HCT116 (cell line): Measurements from ENCODE around the gene NRXN2. TPM values are rescaled to one million over a fixed set of nuclear protein-coding genes. Genes with fewer than 3 reads are reported as not detected.

ENCODE experiments used
- ATAC-seq: fragments of 200-7000 bp; cut with Tn5 transposase; 2 replicates; pipeline ENCODE4 v1.9.1; 2020; ENCODE audit warnings: mild to moderate bottlenecking, moderate library complexity
- BruUV-seq: library from RNA; stranded (reverse); fragments of 400-500 nt; replicated peaks from 2 replicates; lab custom pipeline; 2021; lab: Mats Ljungman, UMichigan
- CTCF ChIA-PET: fragments of 300-600 bp; sonication (Branson Sonifier 250); formaldehyde crosslinking; loops from one replicate; lab custom pipeline; 2021; ENCODE audit warnings: antibody characterized with exemption; lab: Charles Lee
- POLR2A ChIA-PET: fragments of 300-600, 350-600 bp; sonication (Branson Sonifier 250); formaldehyde crosslinking; loops from one replicate; lab custom pipeline; 2021; ENCODE audit warnings: antibody characterized with exemption; lab: Charles Lee
- RAD21 ChIA-PET, 2 experiments: fragments of 300-600 bp; sonication (Branson Sonifier 250); formaldehyde crosslinking; loops; one replicate each; lab custom pipeline; 2023; ENCODE audit warnings: low total read pairs in 2 of 2; ENCODE audit not compliant: uncharacterized antibody in 2 of 2, unreplicated experiment in 2 of 2, low non-redundant PET in 1 of 2; lab: Charles Lee
- DNase-seq: peaks from one replicate; pipeline ENCODE4 v3.0.0-alpha.2; 2010; ENCODE audit warnings: low read depth, low spot score
- H2AFZ ChIP-seq: fragments of 200-600 bp; shearing (Covaris generic), sonication (generic); 2 replicates; pipeline ENCODE4 v1.6.1; 2017; ENCODE audit warnings: low read depth, mixed run types, mixed read lengths, antibody characterized with exemption, low read length; ENCODE audit not compliant: poor library complexity, severe bottlenecking
- H3K27ac ChIP-seq: 2 replicates; pipeline ENCODE4 v1.5.1; 2012; ENCODE audit warnings: low read depth, low read length
- H3K27me3 ChIP-seq: fragments of 200-600 bp; sonication (generic); 2 replicates; pipeline ENCODE4 v1.6.1; 2016; ENCODE audit warnings: mixed run types, low read length, mixed read lengths; ENCODE audit not compliant: insufficient read depth
- H3K36me3 ChIP-seq, 2 experiments: fragments of 200-500 bp in 1 of 2; fragments of 200-600 bp in 1 of 2; sonication (Bioruptor generic) in 1 of 2; sonication (generic) in 1 of 2; 2 replicates each; pipeline versions ENCODE4 v1.5.1 to v1.6.1; 2014 to 2016; ENCODE audit warnings: low read length in 2 of 2, inconsistent platforms in 1 of 2, mixed read lengths in 1 of 2, mixed run types in 1 of 2; ENCODE audit not compliant: insufficient read depth in 2 of 2, control insufficient read depth in 1 of 2
- H3K4me1 ChIP-seq, 2 experiments: fragments of 200-600 bp in 1 of 2; sonication (generic) in 1 of 2; 2 replicates each; pipeline versions ENCODE4 v1.5.1 to v1.6.1; 2012 to 2017; ENCODE audit warnings: low read length in 2 of 2, inconsistent platforms in 1 of 2, mild to moderate bottlenecking in 1 of 2, mixed read lengths in 1 of 2, mixed run types in 1 of 2, moderate library complexity in 1 of 2; ENCODE audit not compliant: insufficient read depth in 2 of 2, control insufficient read depth in 1 of 2
- H3K4me2 ChIP-seq: fragments of 200-600 bp; sonication (generic); 2 replicates; pipeline ENCODE4 v1.6.1; 2017; ENCODE audit warnings: mixed run types, low read length, mixed read lengths
- H3K4me3 ChIP-seq, 2 experiments: fragments of 200-600 bp in 1 of 2; sonication (generic) in 1 of 2; replicated peaks in 1 of 2; 2 replicates each; pipeline ENCODE4 v1.5.1; 2011 to 2016; ENCODE audit warnings: low read length in 2 of 2, control low read depth in 1 of 2, low read depth in 1 of 2, mild to moderate bottlenecking in 1 of 2, mixed read lengths in 1 of 2, mixed run types in 1 of 2
- H3K79me2 ChIP-seq: fragments of 200-600 bp; sonication (generic); 2 replicates; pipeline ENCODE4 v1.6.1; 2017; ENCODE audit warnings: mild to moderate bottlenecking, mixed run types, low read length, moderate library complexity, mixed read lengths; ENCODE audit not compliant: insufficient read depth
- H3K9ac ChIP-seq: fragments of 200-600 bp; sonication (generic); 2 replicates; pipeline ENCODE4 v1.6.1; 2016; ENCODE audit warnings: low read length, mixed read lengths
- H3K9me2 ChIP-seq: fragments of 200-600 bp; sonication (generic), shearing (Covaris generic); 2 replicates; pipeline ENCODE4 v1.6.1; 2017; ENCODE audit warnings: mixed run types, mild to moderate bottlenecking, moderate library complexity; ENCODE audit not compliant: insufficient read depth
- H3K9me3 ChIP-seq, 2 experiments: fragments of 200-500 bp in 1 of 2; fragments of 200-600 bp in 1 of 2; sonication (Bioruptor generic) in 1 of 2; sonication (generic) in 1 of 2; 2 replicates each; pipeline ENCODE4 v1.6.1; 2014 to 2017; ENCODE audit warnings: low read length in 2 of 2, mixed read lengths in 2 of 2, inconsistent platforms in 1 of 2, low read depth in 1 of 2, mild to moderate bottlenecking in 1 of 2, mixed run types in 1 of 2, moderate library complexity in 1 of 2; ENCODE audit not compliant: control insufficient read depth in 1 of 2, insufficient read depth in 1 of 2
- H4K20me1 ChIP-seq: fragments of 200-600 bp; sonication (generic), shearing (Covaris generic); 2 replicates; pipeline ENCODE4 v1.6.1; 2017; ENCODE audit warnings: mixed run types, mild to moderate bottlenecking, moderate library complexity; ENCODE audit not compliant: insufficient read depth
- CBX3 ChIP-seq: IDR thresholded peaks from 2 replicates; pipeline ENCODE4 v1.6.1; 2012; ENCODE audit warnings: low read depth
- CEBPB ChIP-seq: IDR thresholded peaks from 2 replicates; pipeline ENCODE4 v1.6.1; 2012; ENCODE audit warnings: low read depth
- EZH2phosphoT487 ChIP-seq: fragments of 200-600 bp; IDR thresholded peaks from 2 replicates; pipeline ENCODE4 v1.6.1; 2018; ENCODE audit warnings: antibody characterized with exemption, borderline replicate concordance
- FOSL1 ChIP-seq: IDR thresholded peaks from 2 replicates; pipeline ENCODE4 v1.6.1; 2012; ENCODE audit warnings: low read depth
- JUND ChIP-seq: IDR thresholded peaks from 2 replicates; pipeline ENCODE4 v1.6.1; 2012
- POLR2A ChIP-seq: IDR thresholded peaks from 2 replicates; pipeline ENCODE4 v1.7.0; 2011; ENCODE audit warnings: borderline replicate concordance; ENCODE audit not compliant: insufficient read depth, insufficient read length; ENCODE audit errors: extremely low read depth
- REST ChIP-seq: IDR thresholded peaks from 2 replicates; pipeline ENCODE4 v1.6.1; 2012; ENCODE audit warnings: low read depth
- SIN3A ChIP-seq: IDR thresholded peaks from 2 replicates; pipeline ENCODE4 v1.6.1; 2012; ENCODE audit warnings: low read depth
- SP1 ChIP-seq: IDR thresholded peaks from 2 replicates; pipeline ENCODE4 v1.6.1; 2012; ENCODE audit warnings: low read depth
- SRF ChIP-seq: IDR thresholded peaks from 2 replicates; pipeline ENCODE4 v1.6.1; 2012; ENCODE audit warnings: low read depth
- TCF7L2 ChIP-seq: IDR thresholded peaks from 2 replicates; pipeline ENCODE4 v1.7.0; 2011; ENCODE audit warnings: borderline replicate concordance, inconsistent platforms; ENCODE audit not compliant: insufficient read depth, insufficient read length; ENCODE audit errors: extremely low read depth
- YY1 ChIP-seq: IDR thresholded peaks from 2 replicates; pipeline ENCODE4 v1.6.1; 2011; ENCODE audit warnings: low read length, low read depth, moderate library complexity, mild to moderate bottlenecking; ENCODE audit not compliant: insufficient replicate concordance; ENCODE audit errors: extremely low read depth
- ZFX ChIP-seq: fragments of 450-650 bp; IDR thresholded peaks from 2 replicates; pipeline ENCODE4 v1.6.1; 2017
- intact Hi-C: fragments of 100-400 bp; cut with micrococcal nuclease; formaldehyde crosslinking; loops from 2 replicates; pipeline ENCODE4 v1.10.0; 2022
- total RNA-seq: library from RNA; stranded (reverse); gene quantifications from one replicate; pipeline ENCODE4 v1.2.1, GENCODE V29; 2021; ENCODE audit not compliant: unreplicated experiment
- TF ChIP-seq, protein P1 (sequence below): IDR thresholded peaks from 2 replicates; pipeline ENCODE4 v1.6.1; 2012
- TF ChIP-seq, protein P2 (sequence below): IDR thresholded peaks from 2 replicates; pipeline ENCODE4 v1.6.1; 2012

The NRXN2 gene
- total RNA-seq, 1 experiment from 2014 or later, result 1.5 TPM

GRCh38 chr11:64742087-64742888 is 19.3 kb upstream of the NRXN2 start (continued):
- TF ChIP-seq REST (no peak), CBX3 (no peak)

DNA sequence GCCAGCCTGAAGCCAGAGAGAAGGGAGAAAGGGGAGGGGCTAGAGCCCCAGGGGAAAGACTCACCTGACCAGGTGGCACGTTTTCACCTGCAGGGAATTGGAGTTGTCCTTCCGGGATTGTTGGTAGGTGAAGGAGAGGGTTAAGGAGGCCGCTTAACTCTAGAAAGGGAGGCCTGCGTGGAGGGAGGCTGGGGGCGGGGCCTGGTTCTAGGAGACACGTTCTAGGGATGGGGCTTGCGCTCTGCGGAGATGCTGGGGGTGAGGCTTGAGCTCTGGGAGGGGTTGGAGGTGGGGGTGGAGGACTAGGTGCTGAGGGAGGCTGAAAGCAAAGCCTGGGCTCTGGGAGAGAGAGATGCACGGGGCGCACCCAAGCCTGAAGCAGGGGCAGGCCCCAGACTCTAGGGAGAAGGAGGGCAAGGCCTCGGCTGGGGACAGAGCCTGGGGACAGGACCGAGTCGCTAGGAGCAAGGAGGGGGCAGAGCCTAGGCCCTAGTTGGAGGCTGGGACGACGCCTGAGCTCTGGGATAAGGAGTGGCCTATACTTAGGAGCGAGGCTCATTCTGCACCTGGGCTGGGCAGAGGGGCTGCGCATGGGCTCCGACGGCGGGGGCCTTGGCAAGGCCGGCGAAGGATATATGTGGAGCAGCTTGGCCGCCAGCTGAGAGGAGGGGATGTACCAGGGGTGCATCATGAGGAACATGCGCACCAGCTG is 18.5 kb upstream of the NRXN2 start:
- Histone ChIP-seq H3K36me3 (no peaks in the 10 kb centered on the region), H3K79me2 (no peaks in the 10 kb centered on the region), H3K9me3 (no peaks in the 10 kb centered on the region), H2AFZ (no peak overlapping the region), H3K9ac (no peak overlapping the region), H3K4me3 (no peak overlapping the region), H3K27me3 (no peaks in the 10 kb centered on the region), H4K20me1 (no peaks in the 10 kb centered on the region), H3K4me2 (peak overlapping the region; percentile 99), H3K4me1 (peaks cover 13 to 36% of the 10 kb centered on the region in 2 experiments), H3K27ac (no peak overlapping the region; the same call in 1 of the 2 replicates), H3K9me2 (no peaks in the 10 kb centered on the region)
- intact Hi-C loops, result loop anchor here (5.0 kb wide), 1 partner anchor 189 kb away; no protein-coding TSS in a partner anchor
- ChIA-PET RAD21 (no interaction called here), CTCF (interaction anchor here (1.1 kb wide), 1 partner anchor 11 kb away, joined by 3 read pairs; no protein-coding TSS in a partner anchor), POLR2A (no interaction called here)
- no peak for DNase-seq
- no TSS peak for BruUV-seq
- ATAC-seq, result no peak
- no peak for TF ChIP-seq JUND
- TF ChIP-seq TCF7L2, result no peak
- TF ChIP-seq SP1, result no peak
- no peak for TF ChIP-seq CEBPB
- TF ChIP-seq EZH2phosphoT487, result no peak
- TF ChIP-seq REST, result no peak
- no peak for TF ChIP-seq POLR2A
- no peak for TF ChIP-seq YY1
- TF ChIP-seq ZFX, result no peak
- TF ChIP-seq SRF, result no peak
- no peak for TF ChIP-seq FOSL1
- TF ChIP-seq, protein P1, sequence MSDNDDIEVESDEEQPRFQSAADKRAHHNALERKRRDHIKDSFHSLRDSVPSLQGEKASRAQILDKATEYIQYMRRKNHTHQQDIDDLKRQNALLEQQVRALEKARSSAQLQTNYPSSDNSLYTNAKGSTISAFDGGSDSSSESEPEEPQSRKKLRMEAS, result no peak
- TF ChIP-seq, protein P2, sequence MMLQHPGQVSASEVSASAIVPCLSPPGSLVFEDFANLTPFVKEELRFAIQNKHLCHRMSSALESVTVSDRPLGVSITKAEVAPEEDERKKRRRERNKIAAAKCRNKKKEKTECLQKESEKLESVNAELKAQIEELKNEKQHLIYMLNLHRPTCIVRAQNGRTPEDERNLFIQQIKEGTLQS, result no peak
- no peak for TF ChIP-seq SIN3A
- TF ChIP-seq CBX3, result no peak
